Activated naive CD4-positive, alpha-beta T cell treated with anti-CD3 and anti-CD28 coated beads for 36 hours (primary cell): ENCODE measurements around the gene ZNF732. TPM values are rescaled to one million over a fixed set of nuclear protein-coding genes. Genes with fewer than 3 reads are reported as not detected.

ENCODE experiments used
- CTCF ChIA-PET: fragments of 350-600 bp; sonication (Branson Sonifier 250); formaldehyde crosslinking; loops from one replicate; lab custom pipeline; 2021; ENCODE audit warnings: antibody characterized with exemption; lab: Charles Lee
- DNase-seq: peaks from one replicate; pipeline ENCODE4 v3.0.0-alpha.2; 2020
- H3K27ac Mint-ChIP-seq: one replicate; pipeline ENCODE4 v1.8.0; 2021; ENCODE audit warnings: mild to moderate bottlenecking, mixed read lengths
- H3K27me3 Mint-ChIP-seq: one replicate; pipeline ENCODE4 v1.8.0; 2021; ENCODE audit warnings: low read depth, mixed read lengths
- H3K36me3 Mint-ChIP-seq: one replicate; pipeline ENCODE4 v1.8.0; 2021; ENCODE audit warnings: low read depth, mixed read lengths
- H3K4me1 Mint-ChIP-seq: one replicate; pipeline ENCODE4 v1.8.0; 2021; ENCODE audit warnings: low read depth, mixed read lengths
- H3K4me3 Mint-ChIP-seq: one replicate; pipeline ENCODE4 v1.8.0; 2021; ENCODE audit warnings: mild to moderate bottlenecking, moderate library complexity, mixed read lengths
- H3K9me3 Mint-ChIP-seq: one replicate; pipeline ENCODE4 v1.8.0; 2021; ENCODE audit warnings: mixed read lengths
- intact Hi-C: fragments of 100-400 bp; cut with micrococcal nuclease; formaldehyde crosslinking; loops from one replicate; pipeline ENCODE4 v1.15.1; 2023
- total RNA-seq, 2 experiments: library from RNA; stranded (reverse); gene quantifications; one replicate each; pipeline ENCODE4 v1.2.3, GENCODE V29; 2021

ZNF732 gene
- total RNA-seq, result not detected

- DNase-seq, result no peak
- H3K4me1 Mint-ChIP-seq, result peaks cover 11% of the 10 kb centered on the region
- H3K9me3 Mint-ChIP-seq, result peaks cover 23% of the 10 kb centered on the region
- intact Hi-C loops, result no loop called here
- H3K27me3 Mint-ChIP-seq, result peaks cover 41% of the 10 kb centered on the region
- CTCF ChIA-PET, result interaction anchor here (0.6 kb wide), 1 partner anchor 33 kb away, joined by 4 read pairs; no protein-coding TSS in a partner anchor
- H3K4me3 Mint-ChIP-seq, result no peak within 1 kb of the TSS
- peaks cover 17% of the 10 kb centered on the region for H3K36me3 Mint-ChIP-seq
- no peak within 1 kb of the TSS for H3K27ac Mint-ChIP-seq
Measured at GRCh38 chr4:304969-305680, at the start of gene ZNF732. Gene ZNF732 (minus strand): TSS chr4:305474. CDS start chr4:305310, 164 bp downstream.

- peaks cover 22% of the 10 kb centered on the region for H3K4me1 Mint-ChIP-seq
- intact Hi-C loops, result no loop called here
- CTCF ChIA-PET, result interaction anchor here (0.6 to 0.9 kb wide), 2 partner anchors 17 to 96 kb away, joined by 3 to 5 read pairs; no protein-coding TSS in a partner anchor
- H3K27me3 Mint-ChIP-seq, result no peaks in the 10 kb centered on the region
- H3K36me3 Mint-ChIP-seq, result peaks cover 69% of the 10 kb centered on the region
- no peak overlapping the region for H3K4me3 Mint-ChIP-seq
- H3K9me3 Mint-ChIP-seq, result peaks cover 42% of the 10 kb centered on the region
- no peak overlapping the region for H3K27ac Mint-ChIP-seq
- no peak for DNase-seq
Measured at GRCh38 chr4:340011-340410, 34.7 kb upstream of the ZNF732 start.

GRCh38 chr4:338759-339097 is 33.5 kb upstream of the ZNF732 start:
- Mint-ChIP-seq H3K36me3 (peaks cover 59% of the 10 kb centered on the region), H3K27me3 (no peaks in the 10 kb centered on the region), H3K4me1 (peaks cover 22% of the 10 kb centered on the region), H3K9me3 (peaks cover 40% of the 10 kb centered on the region), H3K27ac (peak overlapping the region; percentile 99), H3K4me3 (peak overlapping the region; percentile 99)
- no peak for DNase-seq
- CTCF ChIA-PET, result interaction anchor here (0.6 kb wide), 1 partner anchor 33 kb away, joined by 4 read pairs; the partner anchor contains the start of gene ZNF732
- intact Hi-C loops, result loop anchor here (5.0 to 10.0 kb wide), 2 partner anchors 216 to 336 kb away; partner anchors contain the start of genes ATP5ME, MYL5 and ZNF718

DNA sequence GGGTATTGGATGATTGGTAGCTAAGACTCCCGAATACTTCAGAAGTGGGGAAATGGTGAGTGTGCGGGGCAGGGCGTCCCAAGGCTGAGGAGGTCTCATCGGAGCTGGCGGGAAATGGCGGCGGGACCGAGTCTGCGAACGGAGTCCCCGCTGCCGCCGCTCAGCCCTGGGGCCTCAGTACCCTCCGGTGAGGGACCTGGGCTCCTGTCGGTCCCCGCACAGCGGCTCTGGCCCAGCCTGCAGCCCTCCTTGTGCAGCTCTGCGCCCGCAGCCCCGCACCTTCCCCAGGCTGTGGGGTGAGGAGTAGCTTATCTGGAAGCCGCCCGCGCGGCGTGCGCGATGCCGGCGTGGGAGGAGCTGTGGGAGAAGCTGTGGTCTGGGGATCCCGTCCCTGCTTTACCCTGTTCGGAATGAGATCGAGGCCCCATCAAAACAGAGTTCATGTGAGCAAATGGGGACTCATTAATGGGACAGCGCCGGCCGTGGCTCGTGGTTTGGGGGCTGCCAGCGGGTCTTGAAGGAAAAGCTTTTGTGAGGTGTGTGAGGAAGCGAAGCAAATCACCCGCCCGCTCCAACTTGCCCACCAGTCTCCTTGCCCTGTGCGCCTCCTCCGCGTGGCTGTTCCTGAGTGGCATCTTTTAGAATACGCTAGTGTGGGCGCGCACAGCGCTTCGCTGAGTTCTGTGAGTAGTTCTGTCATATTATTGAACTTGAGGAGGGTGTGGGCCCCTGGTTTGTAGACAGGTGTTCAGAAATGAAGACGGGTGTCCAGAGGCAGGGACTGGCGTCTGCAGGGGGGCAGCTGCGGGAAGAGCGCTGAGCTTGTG is 32.9 kb upstream of the ZNF732 start:
- H3K4me1 Mint-ChIP-seq, result peaks cover 22% of the 10 kb centered on the region
- peaks cover 37% of the 10 kb centered on the region for H3K9me3 Mint-ChIP-seq
- peaks cover 53% of the 10 kb centered on the region for H3K36me3 Mint-ChIP-seq
- DNase-seq, result peak; percentile 57
- H3K27me3 Mint-ChIP-seq, result no peaks in the 10 kb centered on the region
- CTCF ChIA-PET, result interaction anchor here (0.6 kb wide), 1 partner anchor 33 kb away, joined by 4 read pairs; the partner anchor contains the start of gene ZNF732
- intact Hi-C loops, result loop anchor here (1.0 to 10.0 kb wide), 5 partner anchors 136 to 445 kb away; partner anchors contain the start of genes ATP5ME, MYL5, PIGG and ZNF718
- H3K27ac Mint-ChIP-seq, result peak overlapping the region; percentile 99
- peak overlapping the region; percentile 99 for H3K4me3 Mint-ChIP-seq

DNA sequence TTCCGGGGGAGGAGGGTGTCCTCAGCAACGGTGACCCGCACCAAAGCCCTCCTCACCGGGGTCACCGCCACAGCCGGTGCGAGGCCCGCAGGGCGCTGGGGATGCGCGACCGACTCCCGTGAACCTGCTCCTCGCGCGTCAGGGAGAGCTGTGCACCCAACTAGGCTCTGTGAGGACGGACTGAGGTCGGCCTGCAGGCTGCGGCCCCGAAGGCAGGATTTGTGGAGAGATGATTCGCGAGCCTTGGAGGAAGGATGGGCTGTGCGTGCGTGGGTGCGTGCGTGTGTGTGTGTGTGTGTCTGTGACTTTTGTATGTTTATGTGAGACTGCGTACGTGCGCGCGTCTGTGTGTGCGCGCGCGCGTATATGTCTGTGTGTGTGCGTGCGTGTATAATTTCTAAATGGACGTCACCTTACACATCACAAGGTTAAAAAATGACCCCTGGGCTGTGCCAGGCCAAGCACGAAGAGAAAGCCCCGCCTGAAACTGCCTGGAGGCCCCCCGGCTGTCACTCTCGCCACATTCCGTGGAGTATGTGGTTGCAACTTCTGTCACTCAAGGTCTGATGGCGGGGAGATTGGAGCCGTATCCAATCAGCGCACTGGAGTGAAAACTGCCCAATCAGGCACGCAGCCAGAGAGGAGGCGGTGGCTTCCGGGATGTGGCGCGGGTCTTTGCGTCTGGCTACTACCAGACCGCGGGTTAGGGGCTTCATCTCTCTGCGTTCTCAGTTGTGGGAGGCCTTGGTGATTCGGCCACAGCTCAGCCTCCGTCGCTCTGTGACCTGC is 32.1 kb upstream of the ZNF732 start, which contains the start of gene ZNF141:
Gene ZNF141 (plus strand): TSS at position 672 of the 789 bp plus-strand sequence. CDS start 170 bp downstream, outside the sequence.
- no peaks in the 10 kb centered on the region for H3K27me3 Mint-ChIP-seq
- peaks cover 45% of the 10 kb centered on the region for H3K36me3 Mint-ChIP-seq
- peak within 1 kb of the TSS; percentile 99 for H3K27ac Mint-ChIP-seq
- CTCF ChIA-PET, result no interaction called here
- H3K9me3 Mint-ChIP-seq, result peaks cover 35% of the 10 kb centered on the region
- intact Hi-C loops, result loop anchor here (1.0 to 10.0 kb wide), 5 partner anchors 137 to 445 kb away; partner anchors contain the start of genes ATP5ME, MYL5, PIGG and ZNF718
- H3K4me3 Mint-ChIP-seq, result peak within 1 kb of the TSS; percentile 99
- peak; percentile 96 for DNase-seq
- peaks cover 22% of the 10 kb centered on the region for H3K4me1 Mint-ChIP-seq

DNA sequence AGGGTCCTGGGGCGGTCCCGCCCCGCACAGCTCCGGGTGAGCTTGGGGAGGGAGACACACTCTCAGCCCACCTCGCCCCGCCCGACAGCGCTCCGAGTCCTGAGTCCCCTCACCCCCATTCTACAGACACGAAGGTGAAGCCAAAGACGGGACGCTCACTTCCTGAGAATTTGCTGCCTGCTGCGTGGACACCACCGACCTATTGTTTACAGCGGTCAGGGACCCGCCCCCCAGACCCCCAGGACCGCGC is 31.5 kb upstream of the ZNF732 start:
- Mint-ChIP-seq H3K36me3 (peaks cover 40% of the 10 kb centered on the region), H3K27me3 (no peaks in the 10 kb centered on the region), H3K27ac (peak overlapping the region; percentile 99), H3K4me1 (peaks cover 22% of the 10 kb centered on the region), H3K9me3 (peaks cover 32% of the 10 kb centered on the region), H3K4me3 (peak overlapping the region; percentile 99)
- no peak for DNase-seq
- CTCF ChIA-PET, result no interaction called here
- intact Hi-C loops, result loop anchor here (1.0 to 10.0 kb wide), 5 partner anchors 137 to 446 kb away; partner anchors contain the start of genes ATP5ME, MYL5, PIGG and ZNF718

DNA sequence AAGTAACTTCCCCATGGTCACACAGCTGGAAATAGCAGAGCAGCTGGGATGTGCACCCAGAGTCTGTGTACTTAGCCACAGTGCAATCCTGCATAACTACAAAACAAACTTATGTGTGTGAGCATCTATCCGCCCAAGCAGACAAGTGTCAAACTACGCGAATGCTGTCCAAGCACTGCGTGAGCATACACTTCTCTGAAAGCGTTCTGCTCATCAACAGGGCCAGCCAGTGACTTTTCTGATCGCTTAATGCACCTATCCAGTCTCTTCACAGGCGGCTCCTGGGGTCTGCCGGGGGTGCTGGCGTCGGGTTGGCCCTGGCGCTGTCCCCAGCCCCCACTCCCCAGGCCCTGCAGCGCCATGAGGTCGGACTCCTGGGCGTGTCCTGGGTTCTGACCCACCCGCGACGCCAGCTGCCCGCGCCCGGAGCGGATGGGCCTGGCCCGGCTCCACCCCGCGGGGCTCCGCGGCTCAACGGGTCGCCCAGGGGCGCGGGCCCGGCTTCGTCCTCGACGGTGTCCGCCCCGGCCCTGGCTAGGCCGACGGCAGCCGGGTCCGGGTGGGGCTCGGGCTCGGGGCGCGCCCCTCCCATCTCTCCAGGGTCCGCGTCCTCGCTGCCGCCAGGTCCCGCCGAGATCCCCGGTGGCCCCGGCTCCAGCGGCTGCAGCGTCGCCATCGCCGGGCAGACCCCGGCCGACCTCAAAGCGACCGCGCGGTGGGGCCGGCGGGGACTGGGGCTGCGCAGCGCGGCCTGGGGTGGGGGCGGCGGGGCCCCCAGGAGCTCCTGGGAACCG is 31.0 kb upstream of the ZNF732 start:
- H3K36me3 Mint-ChIP-seq, result peaks cover 35% of the 10 kb centered on the region
- no peaks in the 10 kb centered on the region for H3K27me3 Mint-ChIP-seq
- intact Hi-C loops, result loop anchor here (2.0 to 10.0 kb wide), 3 partner anchors 214 to 447 kb away; partner anchors contain the start of genes ATP5ME, MYL5 and ZNF718
- H3K27ac Mint-ChIP-seq, result peak overlapping the region; percentile 24
- no peak for DNase-seq
- peaks cover 22% of the 10 kb centered on the region for H3K4me1 Mint-ChIP-seq
- peak overlapping the region; percentile 64 for H3K4me3 Mint-ChIP-seq
- peaks cover 27% of the 10 kb centered on the region for H3K9me3 Mint-ChIP-seq
- CTCF ChIA-PET, result no interaction called here

- peak overlapping the region; percentile 64 for H3K4me3 Mint-ChIP-seq
Measured at GRCh38 chr4:335515-335914, 30.2 kb upstream of the ZNF732 start.

DNA sequence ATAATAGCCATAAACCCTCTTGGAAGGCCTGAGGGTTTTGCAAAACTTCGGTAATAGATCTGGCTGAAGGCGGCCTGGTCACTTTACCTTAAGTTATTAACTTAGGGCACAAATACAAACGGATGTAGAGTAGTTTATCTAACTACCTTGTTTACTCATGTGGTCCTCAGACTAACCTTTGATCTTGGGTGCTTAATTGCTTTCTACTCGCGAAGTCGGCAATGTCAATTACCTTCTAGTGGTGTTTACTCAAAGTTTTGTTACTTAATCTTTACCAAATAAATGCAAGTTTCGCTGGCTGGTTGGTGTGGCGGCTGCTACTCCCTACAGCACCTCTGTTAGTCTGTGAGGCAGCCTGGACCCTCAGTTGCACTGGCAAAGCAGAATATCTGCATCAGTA is 23.5 kb upstream of the ZNF732 start:
- DNase-seq, result no peak
- Mint-ChIP-seq H3K36me3 (no peaks in the 10 kb centered on the region), H3K27me3 (no peaks in the 10 kb centered on the region), H3K9me3 (peaks cover 23% of the 10 kb centered on the region), H3K4me1 (no peaks in the 10 kb centered on the region), H3K27ac (no peak overlapping the region), H3K4me3 (no peak overlapping the region)
- CTCF ChIA-PET, result no interaction called here
- intact Hi-C loops, result no loop called here

More at GRCh38 chr4:335515-335914, 30.2 kb upstream of the ZNF732 start:
- peaks cover 27% of the 10 kb centered on the region for H3K36me3 Mint-ChIP-seq
- peaks cover 21% of the 10 kb centered on the region for H3K4me1 Mint-ChIP-seq
- H3K9me3 Mint-ChIP-seq, result peaks cover 26% of the 10 kb centered on the region
- intact Hi-C loops, result loop anchor here (5.0 to 10.0 kb wide), 2 partner anchors 213 to 339 kb away; partner anchors contain the start of genes ATP5ME, MYL5 and ZNF718
- H3K27ac Mint-ChIP-seq, result no peak overlapping the region
- no peaks in the 10 kb centered on the region for H3K27me3 Mint-ChIP-seq
- no peak for DNase-seq
- CTCF ChIA-PET, result no interaction called here

DNA sequence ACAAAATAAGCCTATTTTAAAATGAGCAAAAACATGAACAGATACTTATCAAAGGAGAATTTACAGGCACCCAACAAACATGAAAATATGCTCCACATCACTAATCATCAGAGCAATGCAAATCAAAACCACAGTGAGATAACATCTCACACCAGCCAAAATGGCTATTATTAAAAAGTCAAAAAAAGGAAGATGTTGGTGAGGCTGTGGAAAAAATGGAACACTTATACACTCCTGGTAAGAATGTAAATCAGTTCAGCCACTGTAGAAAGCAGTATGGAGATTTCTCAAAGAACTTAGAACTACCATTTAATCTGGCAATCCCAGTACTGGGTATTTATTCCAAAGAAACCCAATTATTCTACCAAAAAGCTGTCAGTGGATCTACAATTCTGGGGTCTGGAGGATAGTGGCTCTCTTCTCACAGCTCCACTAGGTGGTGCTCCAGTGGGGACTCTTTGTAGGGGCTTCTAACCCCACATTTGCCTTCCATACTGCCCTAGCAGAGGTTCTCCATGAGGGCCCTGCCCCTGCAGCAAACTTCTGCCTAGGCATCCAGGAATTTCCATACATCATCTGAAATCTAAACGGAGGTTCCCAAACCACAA is 9.1 kb upstream of the ZNF732 start:
- no peak for DNase-seq
- peaks cover 37% of the 10 kb centered on the region for H3K9me3 Mint-ChIP-seq
- CTCF ChIA-PET, result no interaction called here
- H3K27me3 Mint-ChIP-seq, result peaks cover 6% of the 10 kb centered on the region
- no peak overlapping the region for H3K4me3 Mint-ChIP-seq
- peaks cover 15% of the 10 kb centered on the region for H3K36me3 Mint-ChIP-seq
- H3K4me1 Mint-ChIP-seq, result no peaks in the 10 kb centered on the region
- intact Hi-C loops, result no loop called here
- H3K27ac Mint-ChIP-seq, result no peak overlapping the region

- intact Hi-C loops, result no loop called here
- CTCF ChIA-PET, result no interaction called here
- peaks cover 18% of the 10 kb centered on the region for H3K9me3 Mint-ChIP-seq
- peaks cover 11% of the 10 kb centered on the region for H3K4me1 Mint-ChIP-seq
- peaks cover 16% of the 10 kb centered on the region for H3K36me3 Mint-ChIP-seq
- H3K4me3 Mint-ChIP-seq, result no peak overlapping the region
- H3K27ac Mint-ChIP-seq, result no peak overlapping the region
- H3K27me3 Mint-ChIP-seq, result peaks cover 22% of the 10 kb centered on the region
- no peak for DNase-seq
Measured at GRCh38 chr4:309807-310206, 4.5 kb upstream of the ZNF732 start.
